Measurements from ENCODE around the gene DHDH. TPM values are rescaled to one million over a fixed set of nuclear protein-coding genes. Genes with fewer than 3 reads are reported as not detected.

Gene DHDH
- total and polyA plus RNA-seq, 2 of the 13 experiments (the other 11 are each of a cell fraction or from before 2014, with no cell fraction given), result 0.13 to 0.91 TPM

- TF ChIP-seq ZNF143 (CRISPR knock-in tag; IDR thresholded peaks at IDR 0.05) (no peak; the same call in 1 of the 2 replicates), ZFP41 (CRISPR knock-in tag; IDR thresholded peaks at IDR 0.05; ENCODE audit: borderline replicate concordance) (peak; percentile 87; the same call in 1 of the 2 replicates), AKNA (CRISPR knock-in tag; IDR thresholded peaks at IDR 0.05; ENCODE audit: borderline replicate concordance) (no peak; the same call in 1 of the 2 replicates), TRAFD1 (CRISPR knock-in tag; IDR thresholded peaks at IDR 0.05; ENCODE audit: borderline replicate concordance) (no peak), SMAD1 (CRISPR knock-in tag; IDR thresholded peaks at IDR 0.05; ENCODE audit: borderline replicate concordance, low read depth) (0 out of 2 replicates have a peak, but pooled peaks have one; percentile 55), MZF1 (CRISPR knock-in tag; IDR thresholded peaks at IDR 0.05; ENCODE audit: borderline replicate concordance) (no peak), SMARCC2 (IDR thresholded peaks at IDR 0.05) (no peak), POGK (CRISPR knock-in tag; conservative IDR thresholded peaks at IDR 0.05) (peak; percentile 53; the same call in 1 of the 2 replicates), ZNF75D (CRISPR knock-in tag; IDR thresholded peaks at IDR 0.05; ENCODE audit: borderline replicate concordance) (no peak), KDM6A (CRISPR knock-in tag; IDR thresholded peaks at IDR 0.05; ENCODE audit: low read depth) (no peak; the same call in 1 of the 2 replicates), ZC3H13 (CRISPR knock-in tag; IDR thresholded peaks at IDR 0.05) (peak; percentile 93), HINFP (CRISPR knock-in tag; IDR thresholded peaks at IDR 0.05; ENCODE audit: low read depth) (no peak), ZNF282 (IDR thresholded peaks at IDR 0.05; ENCODE audit: partially characterized antibody) (no peak), KLF16 (CRISPR knock-in tag; IDR thresholded peaks at IDR 0.05) (no peak; a peak in 1 of 4 replicates), POLR2AphosphoS5 (IDR thresholded peaks at IDR 0.05; ENCODE audit: low read depth, low read length) (peak; percentile 83), NFKB2 (CRISPR knock-in tag; IDR thresholded peaks at IDR 0.05; ENCODE audit: borderline replicate concordance) (0 out of 2 replicates have a peak, but pooled peaks have one; percentile 32), ZNF549 (CRISPR knock-in tag; IDR thresholded peaks at IDR 0.05) (no peak), ZMYM4 (CRISPR knock-in tag; IDR thresholded peaks at IDR 0.05) (peak; percentile 1), KAT2B (IDR thresholded peaks at IDR 0.05; ENCODE audit: borderline replicate concordance, low read depth, low read length) (no peak)
These were observed 34.1 kb downstream of the DHDH start (continued) for GRCh38 chr19:48967346-48968178.
